Activated CD4-positive, alpha-beta T cell treated with anti-CD3 and anti-CD28 coated beads, Interleukin-2, amount 50 U/mL, for 16 hours (primary cell): ENCODE measurements around the gene TTC32.

ENCODE experiments used
- DNase-seq: peaks from one replicate; pipeline ENCODE4 v3.0.0-alpha.2; 2020

The TTC32 gene

GRCh38 chr2:19873014-19873413 lies 28.8 kb downstream of the TTC32 start:
- DNase-seq, result no peak

DNA sequence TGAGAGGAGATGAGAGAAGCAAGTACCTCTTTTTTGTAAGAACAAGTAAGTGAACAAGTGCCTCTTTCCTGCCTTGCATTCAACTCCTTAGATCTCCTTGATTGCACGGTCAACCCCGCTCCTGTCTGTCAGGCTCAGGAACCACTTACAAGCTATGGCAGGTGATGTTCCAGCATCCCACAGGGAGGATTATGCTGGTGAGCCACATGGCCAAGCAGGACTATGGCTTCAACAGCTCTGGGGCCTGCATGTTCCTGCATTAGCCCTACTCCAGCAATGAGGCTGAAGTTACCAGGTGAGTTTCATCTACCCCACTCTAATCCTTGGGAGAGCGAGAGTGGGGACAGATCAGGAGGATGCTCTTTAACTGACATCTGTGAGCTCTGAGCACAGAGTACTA lies 29.5 kb downstream of the TTC32 start:
- no peak for DNase-seq

GRCh38 chr2:19871836-19872235 lies 29.9 kb downstream of the TTC32 start:
- no peak for DNase-seq

GRCh38 chr2:19870792-19871191 lies 31.0 kb downstream of the TTC32 start:
- no peak for DNase-seq

GRCh38 chr2:19868701-19869580 lies 32.8 kb downstream of the TTC32 start:
- peak; percentile 30 for DNase-seq

DNA sequence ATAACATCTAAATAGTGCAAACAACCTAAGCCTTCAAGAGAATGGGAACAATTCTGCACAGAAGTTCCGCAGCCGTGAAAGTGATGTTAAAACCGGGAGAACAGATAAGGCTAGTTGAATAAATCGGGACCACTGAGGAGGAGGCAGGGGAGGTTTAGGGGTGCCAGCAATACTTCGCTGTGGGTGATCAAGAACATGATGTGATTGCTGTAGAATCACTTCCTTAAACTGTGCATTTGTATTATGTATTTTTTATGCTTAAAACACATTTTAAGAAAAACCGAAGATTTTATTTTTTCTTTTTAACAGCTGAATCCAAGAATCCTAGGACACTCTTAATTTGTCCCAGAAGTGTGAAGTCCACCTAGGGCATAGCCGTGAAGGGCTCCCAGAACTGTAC lies 33.6 kb downstream of the TTC32 start:
- no peak for DNase-seq

GRCh38 chr2:19866771-19867170 lies 35.0 kb downstream of the TTC32 start:
- DNase-seq, result no peak

- no peak for DNase-seq
Observed at GRCh38 chr2:19865151-19865550, 36.6 kb downstream of the TTC32 start.

DNA sequence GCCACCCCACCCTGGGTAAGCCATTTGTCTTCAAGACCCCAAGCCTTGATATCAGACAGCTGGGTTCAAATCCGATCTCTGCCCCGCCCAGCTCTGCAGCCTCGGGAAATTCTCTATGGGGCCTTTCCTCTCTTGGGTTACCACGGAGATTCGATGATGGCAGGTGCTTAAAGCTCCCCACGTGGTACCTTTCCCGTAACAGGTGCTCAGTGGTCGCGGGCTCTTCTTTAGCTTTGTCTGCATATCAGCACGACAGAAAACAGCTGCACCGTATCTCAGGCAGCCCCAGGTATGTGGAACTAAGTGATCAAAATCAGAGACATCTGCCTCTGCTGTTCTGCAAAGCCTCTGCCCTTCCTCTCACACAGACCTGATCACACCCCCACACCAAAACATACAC lies 37.4 kb downstream of the TTC32 start:
- DNase-seq, result no peak

DNA sequence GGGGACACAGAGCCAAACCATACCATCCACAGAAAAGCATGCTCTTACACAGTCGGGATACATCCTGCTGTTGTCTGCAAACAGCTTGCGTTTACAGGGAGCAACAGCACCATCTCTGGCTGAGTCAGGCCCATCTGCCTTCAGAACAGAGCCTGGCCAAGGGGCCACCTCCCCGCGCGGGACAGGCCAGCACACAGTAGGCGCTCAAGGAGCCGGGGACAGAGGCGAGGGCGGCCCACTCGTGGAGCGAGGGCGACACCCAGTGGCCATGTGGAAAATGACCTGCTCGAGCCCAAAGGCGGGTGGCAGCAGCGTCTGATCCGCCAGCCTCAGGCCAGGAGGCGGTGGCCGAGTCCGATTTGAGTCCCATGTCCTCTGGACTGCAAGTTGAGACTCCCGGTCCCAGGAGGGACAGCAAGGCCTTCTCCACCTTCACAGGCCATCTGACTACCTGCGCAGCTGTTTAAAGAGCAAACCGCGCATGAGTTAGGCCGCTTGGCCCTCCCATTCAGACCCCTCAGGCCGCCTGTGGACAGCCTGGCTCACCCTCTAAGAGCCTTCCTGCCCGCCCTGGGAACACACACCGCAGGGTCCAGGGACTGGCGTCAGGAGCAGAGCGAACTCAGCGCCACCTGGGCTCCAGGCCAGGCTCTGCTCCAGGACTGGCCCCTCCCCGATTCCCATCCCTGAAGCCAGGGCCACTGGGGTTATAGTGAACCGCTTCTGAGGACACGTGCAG lies 38.3 kb downstream of the TTC32 start:
- peak; percentile 69 for DNase-seq

DNA sequence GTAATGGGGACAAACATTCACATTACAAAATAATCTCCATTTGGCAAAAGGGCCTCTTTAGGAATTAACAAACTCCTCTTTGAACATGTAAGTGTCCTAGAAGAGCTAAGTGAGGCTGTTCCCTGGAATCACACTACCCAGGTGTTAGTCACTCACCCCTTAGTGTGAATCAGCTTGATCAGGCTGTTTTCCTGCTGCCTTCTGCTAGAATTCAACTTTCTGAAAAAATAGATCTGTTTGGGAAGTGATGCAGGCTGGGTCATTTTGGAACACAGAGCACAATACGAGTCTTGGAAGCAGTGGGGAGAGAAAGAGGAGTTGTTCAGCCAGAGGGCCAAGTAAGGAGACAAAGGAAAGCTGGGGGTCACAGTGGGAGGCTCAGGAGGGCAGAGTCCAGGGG lies 40.0 kb downstream of the TTC32 start:
- no peak for DNase-seq

DNA sequence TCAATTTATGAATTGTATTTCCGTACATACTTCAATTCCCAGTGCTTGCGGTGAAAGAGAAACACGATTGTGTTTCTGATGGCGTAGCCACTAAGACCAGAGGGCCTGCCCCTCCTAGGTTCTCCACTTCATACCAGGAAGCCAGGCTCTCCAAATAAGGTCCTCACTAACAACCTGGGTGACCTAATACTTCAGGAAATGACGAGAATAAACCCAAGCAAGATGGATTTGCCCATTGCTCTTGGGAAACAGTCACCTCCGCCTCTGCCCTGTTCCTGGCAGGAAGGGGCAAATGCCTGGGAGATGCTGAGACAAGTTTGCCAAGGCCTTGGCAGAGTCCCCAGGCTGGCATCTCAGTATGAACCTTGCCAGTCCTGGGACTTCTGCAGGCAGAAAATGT lies 41.8 kb downstream of the TTC32 start:
- DNase-seq, result no peak

DNA sequence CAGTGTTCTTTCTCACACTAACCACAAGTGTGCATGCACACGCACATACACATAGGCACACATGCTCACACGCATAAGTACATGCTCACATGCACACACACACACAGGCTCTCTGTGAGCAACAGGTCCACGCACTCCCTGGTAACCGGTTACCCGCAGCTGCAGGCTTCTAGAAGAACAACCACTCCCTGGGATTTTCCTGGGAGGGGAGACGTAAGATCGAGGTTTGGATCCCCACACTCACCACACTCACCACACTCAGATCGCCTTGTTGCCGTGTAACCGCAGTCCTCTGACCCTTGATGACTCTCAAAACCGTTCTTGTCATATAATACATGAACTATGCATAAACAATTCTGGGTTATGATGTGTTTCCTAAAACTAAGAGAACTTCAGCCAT lies 42.2 kb downstream of the TTC32 start:
- no peak for DNase-seq

GRCh38 chr2:19857806-19858205 lies 44.0 kb downstream of the TTC32 start:
- no peak for DNase-seq

- no peak for DNase-seq
Observed at GRCh38 chr2:19857100-19857499, 44.7 kb downstream of the TTC32 start.

- DNase-seq, result no peak
Observed at GRCh38 chr2:19855542-19856431, 46.0 kb downstream of the TTC32 start.

- no peak for DNase-seq
Observed at GRCh38 chr2:19854596-19855541, 46.9 kb downstream of the TTC32 start.

DNA sequence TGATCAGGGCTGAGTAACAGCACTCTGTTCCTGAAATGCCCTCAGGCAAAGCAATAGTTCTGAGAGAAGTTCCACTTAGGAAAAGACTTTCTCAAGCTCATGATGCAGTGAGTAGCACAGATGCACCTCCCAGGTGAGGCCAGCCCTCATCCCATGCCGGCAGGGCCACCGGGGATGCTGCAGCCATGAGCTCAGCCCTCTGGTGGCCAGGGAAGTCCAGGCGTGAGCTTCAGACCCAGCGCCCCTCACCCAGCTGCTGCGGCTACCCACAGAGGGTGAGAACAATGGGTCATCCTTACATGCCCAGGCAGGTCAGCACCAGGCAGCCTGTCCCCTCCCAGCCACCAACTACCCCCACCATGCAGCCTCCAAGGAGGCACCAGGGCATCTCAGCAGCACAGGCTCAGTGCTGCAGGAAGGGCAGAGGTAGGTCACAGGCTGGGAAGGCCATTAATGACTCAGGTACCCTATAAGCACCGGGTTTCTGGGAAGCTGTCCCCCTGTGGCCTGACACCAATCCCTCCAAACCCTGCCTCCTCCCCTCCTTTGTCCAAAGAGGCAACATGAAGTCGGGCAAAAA lies 50.6 kb downstream of the TTC32 start:
- DNase-seq, result no peak

GRCh38 chr2:19850056-19851050 lies 51.4 kb downstream of the TTC32 start:
- DNase-seq, result no peak

DNA sequence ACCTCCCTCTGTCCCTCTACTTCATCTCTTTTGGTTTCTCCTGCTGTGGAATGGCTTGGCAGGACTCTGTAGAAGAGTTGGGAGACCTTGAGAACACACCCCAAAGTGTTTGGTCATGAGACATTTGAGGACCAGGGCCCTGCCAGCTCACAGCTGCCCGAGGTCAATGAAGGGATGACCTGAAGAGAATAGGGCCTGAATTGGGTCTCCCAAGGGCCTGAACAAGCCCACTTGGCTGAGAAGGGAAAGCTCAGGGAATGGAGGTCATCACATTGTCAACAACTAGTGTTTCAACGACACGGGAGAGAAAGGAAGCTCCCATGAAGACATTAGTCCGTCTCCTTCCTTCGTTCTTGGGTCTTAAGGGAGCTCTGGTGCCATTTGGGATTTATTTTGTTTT lies 52.8 kb downstream of the TTC32 start:
- no peak for DNase-seq
